GM19438 (cell line): ENCODE measurements around the gene VOPP1.
A peak's percentile ranks its signal among the peaks of the same experiment; 100 is the strongest.

Source experiments
- ATAC-seq: cut with Tn5 transposase; IDR thresholded peaks from one replicate; pipeline ENCODE4 v1.9.1; 2021; ENCODE audit warnings: low read depth; ENCODE audit not compliant: unreplicated experiment

The VOPP1 gene

GRCh38 chr7:55534916-55535590, 37.2 kb downstream of the VOPP1 start:
- no peak for ATAC-seq

DNA sequence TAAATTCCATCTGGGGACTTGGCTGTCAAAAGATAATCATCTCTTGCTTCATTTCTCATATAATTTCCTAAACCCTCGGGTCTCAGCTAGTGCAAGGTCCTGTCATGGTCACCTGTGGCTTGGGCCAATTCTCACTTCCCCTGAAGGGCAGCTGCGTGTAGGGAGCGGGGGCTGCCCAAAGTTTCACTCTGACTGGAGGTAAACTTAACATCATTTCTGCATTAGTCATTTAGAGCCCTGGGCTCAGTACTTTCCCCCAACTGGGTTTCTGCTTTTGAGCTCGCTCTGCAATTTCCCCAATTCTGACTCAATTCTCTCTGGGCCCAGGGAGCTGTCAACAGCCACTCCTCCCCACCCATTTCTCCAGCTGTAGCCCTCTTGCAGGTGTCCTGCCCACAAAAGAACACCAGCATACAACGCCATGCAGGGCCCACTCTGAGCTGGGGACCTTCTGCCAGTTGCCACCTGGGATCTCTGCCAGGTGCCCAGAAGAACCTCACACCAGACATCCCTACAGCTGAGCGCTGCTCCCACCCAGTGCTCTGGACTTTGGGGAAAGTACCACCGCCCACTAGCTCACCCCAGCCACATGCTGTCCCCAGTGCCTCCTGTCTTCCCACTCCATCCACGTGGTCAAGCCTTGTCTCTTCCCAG, 37.9 kb downstream of the VOPP1 start:
- ATAC-seq = peak; percentile 56

DNA sequence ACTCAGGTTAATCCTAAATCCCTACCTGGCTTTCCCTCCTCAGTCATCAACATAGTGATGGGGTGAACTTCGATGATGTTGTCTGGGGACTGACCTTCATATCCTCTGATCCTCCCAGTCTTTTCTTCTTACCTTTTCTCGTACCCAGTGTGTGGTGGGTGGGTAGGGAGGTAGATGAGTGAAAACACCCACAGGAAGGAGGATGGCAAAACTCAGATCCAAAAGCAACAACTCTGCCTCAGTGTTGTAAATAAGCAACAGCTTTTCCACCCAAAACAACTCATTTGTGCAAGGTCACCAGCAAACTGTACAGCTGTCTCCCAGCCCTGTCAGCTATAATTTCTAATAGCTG, 38.6 kb downstream of the VOPP1 start:
- ATAC-seq = no peak

GRCh38 chr7:55533050-55533728, 39.1 kb downstream of the VOPP1 start:
- peak; percentile 48 for ATAC-seq

GRCh38 chr7:55532150-55532917, 40.0 kb downstream of the VOPP1 start:
- no peak for ATAC-seq

DNA sequence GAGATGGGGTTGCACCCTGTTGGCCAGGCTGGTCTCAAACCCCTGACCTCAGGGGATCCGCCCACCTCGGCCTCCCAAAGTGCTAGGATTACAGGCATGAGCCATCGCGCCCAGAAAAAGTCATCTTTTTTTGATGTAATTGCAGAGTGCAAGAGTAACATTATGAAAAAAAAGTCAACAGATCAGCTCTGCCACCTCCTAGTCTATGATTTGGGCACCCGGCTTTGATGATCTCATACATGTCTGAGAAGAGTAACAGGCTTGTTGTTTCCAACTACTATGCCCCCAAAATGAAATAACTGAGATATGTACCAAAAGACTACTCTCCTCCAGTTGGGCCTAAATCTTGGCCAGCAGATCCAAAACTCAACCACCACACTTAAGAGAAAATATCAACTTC, 40.8 kb downstream of the VOPP1 start:
- ATAC-seq = no peak

GRCh38 chr7:55527307-55527706, 45.0 kb downstream of the VOPP1 start:
- ATAC-seq = no peak

DNA sequence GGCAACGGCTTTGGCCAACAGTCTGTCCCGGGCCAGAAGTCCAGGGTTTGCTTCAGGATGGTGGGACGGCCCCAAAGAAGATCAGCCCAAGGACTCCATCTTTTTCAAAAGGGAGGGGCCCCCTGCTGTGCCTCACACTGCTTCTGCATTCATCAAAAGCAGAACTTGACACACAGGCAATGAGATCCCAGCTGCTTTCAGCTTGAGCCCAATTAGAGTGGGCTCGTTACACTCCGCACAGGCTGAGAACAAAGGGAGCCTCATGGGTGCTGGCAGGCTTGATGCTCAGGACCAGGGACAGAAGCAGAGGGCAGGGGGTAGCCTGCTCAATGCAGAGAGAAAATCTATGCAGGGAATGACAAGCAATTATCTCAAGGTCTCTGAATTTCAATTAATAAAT, 45.5 kb downstream of the VOPP1 start:
- ATAC-seq = peak; percentile 48

DNA sequence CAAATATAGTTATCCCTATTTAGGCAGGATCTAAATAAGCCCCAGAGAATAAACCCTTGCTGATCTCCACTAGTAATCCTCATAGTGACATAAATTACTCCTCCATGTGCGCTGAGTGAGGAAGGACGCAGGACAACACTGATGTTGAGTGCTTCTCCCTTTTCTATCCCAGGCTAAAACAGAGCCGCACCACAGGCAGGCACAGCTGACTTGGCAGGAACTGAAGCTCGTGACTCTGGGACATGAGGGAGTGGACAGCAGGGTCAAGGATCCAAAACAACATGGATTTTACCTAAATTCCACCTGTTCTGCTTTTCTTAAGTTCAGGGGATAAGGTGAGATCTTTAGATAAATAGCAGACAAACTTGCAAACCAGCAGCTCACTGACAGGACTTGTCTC, 46.0 kb downstream of the VOPP1 start:
- no peak for ATAC-seq

GRCh38 chr7:55524558-55525310, 47.6 kb downstream of the VOPP1 start:
- no peak for ATAC-seq

DNA sequence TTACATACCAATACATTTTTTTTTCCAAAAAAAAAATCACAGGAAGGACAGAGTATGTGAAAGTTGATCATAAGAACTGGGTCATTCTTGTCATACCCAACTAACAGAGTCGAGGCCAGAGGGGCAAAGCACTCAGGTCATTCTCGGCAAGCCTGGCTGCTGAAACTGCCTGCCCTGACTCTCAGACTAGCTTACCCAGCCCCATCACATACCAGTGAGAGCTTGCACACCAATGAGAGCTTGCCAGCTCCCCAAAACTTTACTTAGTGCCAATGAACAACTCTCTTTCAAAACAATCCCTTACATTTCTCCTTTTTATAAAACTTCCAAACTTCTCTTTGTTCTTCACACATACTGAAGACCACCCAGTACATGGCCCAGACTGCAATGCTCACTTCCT, 48.9 kb downstream of the VOPP1 start:
- ATAC-seq = no peak

- ATAC-seq = no peak
These were observed 50.1 kb downstream of the VOPP1 start for GRCh38 chr7:55521917-55522902.

DNA sequence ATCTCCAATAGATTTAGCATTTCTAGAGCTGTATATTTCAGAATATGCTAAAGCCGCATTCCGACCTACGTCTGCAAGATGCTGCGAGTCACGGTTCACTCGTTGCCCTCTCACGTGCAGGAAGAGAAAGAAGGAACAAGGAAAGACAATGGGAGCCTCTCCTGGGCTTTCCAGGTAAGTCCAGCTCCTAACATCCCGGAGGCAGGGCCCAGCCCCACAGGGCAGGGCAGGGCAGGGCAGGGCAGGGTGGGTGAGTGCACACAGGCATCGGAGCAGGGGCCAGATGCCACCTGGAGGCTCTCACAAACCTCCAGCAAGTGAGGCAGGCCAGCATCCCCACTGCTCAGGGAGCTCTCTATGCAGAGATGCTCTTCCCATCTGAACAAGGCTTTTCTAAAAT, 50.8 kb downstream of the VOPP1 start:
- ATAC-seq = no peak

DNA sequence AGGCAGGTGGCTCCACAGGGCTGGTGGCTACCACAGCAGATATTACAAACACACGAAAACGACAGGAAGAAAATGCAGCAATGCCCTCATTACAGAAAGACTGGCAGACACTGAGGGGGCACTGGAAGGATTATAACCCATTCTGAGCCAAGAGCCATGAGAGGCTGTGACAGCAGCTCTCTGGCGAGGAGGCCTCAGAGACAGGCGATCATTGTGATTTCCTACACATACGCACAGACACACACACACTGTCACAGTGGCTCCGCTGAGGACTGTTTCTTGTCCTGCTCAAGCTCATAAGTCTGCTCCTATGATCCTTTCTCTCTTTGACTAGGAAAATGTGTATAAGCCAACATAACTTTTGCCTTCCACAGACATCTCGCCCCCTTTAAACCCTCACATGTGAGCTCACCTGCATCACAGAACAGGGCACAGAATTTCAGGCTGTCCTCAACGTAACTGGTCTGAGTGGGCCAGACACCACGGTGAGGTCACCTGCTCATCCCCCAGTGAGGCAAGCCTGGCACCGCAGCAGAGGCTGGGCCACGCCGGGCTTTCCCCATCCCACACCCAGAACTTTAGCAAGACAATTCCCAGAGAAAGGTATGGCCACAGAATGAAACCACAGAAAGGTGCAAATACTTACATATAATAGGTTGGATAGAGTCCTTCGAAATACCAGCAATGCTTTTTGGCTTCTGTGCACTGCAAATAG, 51.7 kb downstream of the VOPP1 start:
- ATAC-seq = no peak

DNA sequence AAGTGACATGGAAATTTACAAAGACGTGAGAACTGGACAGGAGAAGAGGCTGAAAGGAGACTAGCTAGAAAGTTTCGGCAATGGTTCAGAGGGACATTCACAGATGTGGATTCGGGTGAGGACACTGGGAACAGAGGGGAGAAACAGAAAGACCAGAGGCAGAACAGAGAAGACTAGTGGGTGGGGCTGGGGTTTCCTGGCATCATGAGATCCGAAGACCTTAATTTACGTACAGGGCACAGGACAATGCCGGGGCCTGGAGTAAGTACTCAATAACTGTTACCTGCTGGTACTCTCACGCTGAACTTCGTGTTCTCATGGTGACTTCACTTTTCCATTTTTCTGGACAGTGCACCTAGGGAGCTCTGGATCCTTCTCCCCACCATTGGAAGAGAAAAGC, 53.5 kb downstream of the VOPP1 start:
- no peak for ATAC-seq

GRCh38 chr7:55517936-55518689, 54.2 kb downstream of the VOPP1 start:
- no peak for ATAC-seq

- peak; percentile 50 for ATAC-seq
These were observed 55.1 kb downstream of the VOPP1 start for GRCh38 chr7:55517191-55517633.

- no peak for ATAC-seq
These were observed 55.9 kb downstream of the VOPP1 start for GRCh38 chr7:55516409-55516808.
